H1 (cell line): ENCODE results near the gene FBXO44. TPM values are rescaled to one million over a fixed set of nuclear protein-coding genes. Genes with fewer than 3 reads are reported as not detected.

Source experiments
- CHD7 ChIP-seq: fragments of 300-600 bp; sonication (generic); IDR thresholded peaks from 2 replicates; pipeline ENCODE4 v1.7.1; 2012; ENCODE audit warnings: low read length, moderate library complexity, mild to moderate bottlenecking, inconsistent platforms; ENCODE audit not compliant: insufficient replicate concordance
- NRF1 ChIP-seq: IDR thresholded peaks from 2 replicates; pipeline ENCODE4 v1.6.1; 2011; ENCODE audit warnings: mild to moderate bottlenecking, low read depth, low read length, improper control_type of control experiment
- RNF2 ChIP-seq: fragments of 200-900, 300-1000 bp; sonication (generic); IDR thresholded peaks from 2 replicates; pipeline ENCODE4 v1.7.1; 2016; ENCODE audit warnings: borderline replicate concordance, low read depth, mild to moderate bottlenecking, antibody characterized with exemption, low read length; ENCODE audit not compliant: poor library complexity, severe bottlenecking; ENCODE audit errors: missing control alignments
- polyA plus RNA-seq, 7 experiments: library from polyadenylated mRNA; depleted of rRNA in 3 of 7; stranded (reverse) in 5 of 7; unstranded in 2 of 7; fragments of >200 nt in 5 of 7; fragments of 200-250 nt in 2 of 7; gene quantifications; 1 replicate in 5 of 7; 2 replicates in 1 of 7; 4 replicates in 1 of 7; pipeline versions ENCODE4 v1.2.1 to v1.2.3, GENCODE V29; 2011 to 2013; ENCODE audit warnings: missing spikeins in 2 of 7, mixed read lengths in 2 of 7
- total RNA-seq: library from RNA; stranded (reverse); fragmentation: NEBNext Ultra II Directional; extraction: Animal tissue kit (Norgen Biotek cat#: 25700); gene quantifications from 2 replicates; pipeline ENCODE4 v1.2.1, GENCODE V29; 2021

FBXO44 gene
- total and polyA plus RNA-seq, 2 of the 8 experiments (the other 6 are each of a cell fraction or from before 2014, with no cell fraction given), result 27.0 to 27.2 TPM

- TF ChIP-seq RNF2 (no peak), NRF1 (no peak), CHD7 (no peak)
Measured at GRCh38 chr1:11643782-11644181, 10.9 kb upstream of the FBXO44 start (continued).
